ENCODE results near the gene GPC5.
"Not testable (repeated sequence)": the region's sequence is repeated elsewhere in the genome, so short reads cannot be mapped to it uniquely, and the experiment has no call there.

Gene GPC5

GRCh38 chr13:91792054-91792453 lies 393.6 kb downstream of the GPC5 start:
- Histone ChIP-seq H4K91ac (ENCODE audit: low read length) (no peak overlapping the region), H2BK15ac (ENCODE audit: low read depth, poor library complexity, severe bottlenecking) (no peak overlapping the region), H3K4ac (ENCODE audit: low read depth in 1 of 2, low read length in 2 of 2) (no peak overlapping the region), H3K79me1 (replicated peaks; ENCODE audit: low read length, poor library complexity, severe bottlenecking) (no peaks in the 10 kb centered on the region), H3K27ac (ENCODE audit: low read length, poor library complexity, severe bottlenecking) (no peak overlapping the region), H3K23ac (ENCODE audit: low read length in 2 of 2) (no peak overlapping the region), H2BK120ac (ENCODE audit: low read depth, low read length) (no peak overlapping the region), H3K4me3 (ENCODE audit: insufficient read depth in 1 of 2, low read depth in 1 of 2, low read length in 2 of 2) (no peak overlapping the region), H3K9me3 (ENCODE audit: control insufficient read depth, low read length) (no peaks in the 10 kb centered on the region), H3K4me1 (ENCODE audit: control insufficient read depth, insufficient read depth, low read depth, low read length) (no peaks in the 10 kb centered on the region), H3K36me3 (ENCODE audit: control insufficient read depth in 1 of 2, insufficient read depth in 2 of 2, low read depth in 1 of 2, low read length in 2 of 2) (no peaks in the 10 kb centered on the region), H2BK5ac (ENCODE audit: low read depth, low read length, poor library complexity, severe bottlenecking) (no peak overlapping the region), H3K4me2 (ENCODE audit: low read length, poor library complexity, severe bottlenecking) (no peak overlapping the region), H3K18ac (ENCODE audit: low read depth in 1 of 2, low read length in 2 of 2) (no peak overlapping the region), H2BK12ac (ENCODE audit: low read length in 2 of 2) (no peak overlapping the region), H3K9ac (ENCODE audit: low read length) (no peak overlapping the region), H2AK5ac (ENCODE audit: low read length, severe bottlenecking) (no peak overlapping the region), H4K8ac (ENCODE audit: low read length) (no peak overlapping the region), H3K14ac (ENCODE audit: low read length in 2 of 2) (no peak overlapping the region), H2AFZ (ENCODE audit: low read depth, low read length) (no peak overlapping the region), H3K27me3 (ENCODE audit: control insufficient read depth in 1 of 2, insufficient read depth in 1 of 2, low read length in 2 of 2) (no peaks in the 10 kb centered on the region)
- DNase-seq = no peak
- no CpG with 5 or more reads among the region's 1 CpG for WGBS

- Histone ChIP-seq H2AFZ (ENCODE audit: low read depth, low read length) (no peak overlapping the region), H3K36me3 (ENCODE audit: control insufficient read depth in 1 of 2, insufficient read depth in 2 of 2, low read depth in 1 of 2, low read length in 2 of 2) (no peaks in the 10 kb centered on the region), H3K18ac (ENCODE audit: low read depth in 1 of 2, low read length in 2 of 2) (no peak overlapping the region), H3K4ac (ENCODE audit: low read depth in 1 of 2, low read length in 2 of 2) (no peak overlapping the region), H3K14ac (ENCODE audit: low read length in 2 of 2) (no peak overlapping the region), H2BK12ac (ENCODE audit: low read length in 2 of 2) (no peak overlapping the region), H3K4me1 (ENCODE audit: control insufficient read depth, insufficient read depth, low read depth, low read length) (no peaks in the 10 kb centered on the region), H4K91ac (ENCODE audit: low read length) (no peak overlapping the region), H3K4me3 (ENCODE audit: insufficient read depth in 1 of 2, low read depth in 1 of 2, low read length in 2 of 2) (no peak overlapping the region), H2BK120ac (ENCODE audit: low read depth, low read length) (no peak overlapping the region), H2BK15ac (ENCODE audit: low read depth, poor library complexity, severe bottlenecking) (no peak overlapping the region), H3K9ac (ENCODE audit: low read length) (no peak overlapping the region), H3K9me3 (ENCODE audit: control insufficient read depth, low read length) (no peaks in the 10 kb centered on the region), H3K23ac (ENCODE audit: low read length in 2 of 2) (no peak overlapping the region), H3K4me2 (ENCODE audit: low read length, poor library complexity, severe bottlenecking) (no peak overlapping the region), H4K8ac (ENCODE audit: low read length) (no peak overlapping the region), H3K27ac (ENCODE audit: low read length, poor library complexity, severe bottlenecking) (no peak overlapping the region), H2BK5ac (ENCODE audit: low read depth, low read length, poor library complexity, severe bottlenecking) (no peak overlapping the region), H3K79me1 (replicated peaks; ENCODE audit: low read length, poor library complexity, severe bottlenecking) (no peaks in the 10 kb centered on the region), H3K27me3 (ENCODE audit: control insufficient read depth in 1 of 2, insufficient read depth in 1 of 2, low read length in 2 of 2) (no peaks in the 10 kb centered on the region), H2AK5ac (ENCODE audit: low read length, severe bottlenecking) (no peak overlapping the region)
- no peak for DNase-seq
- 44% methylated on average over 11 of the region's 11 CpGs for WGBS
Measured at GRCh38 chr13:91797567-91797966, 399.1 kb downstream of the GPC5 start.

GRCh38 chr13:91798338-91798737 lies 399.9 kb downstream of the GPC5 start:
- not testable (repeated sequence) for H2AFZ ChIP-seq (ENCODE audit: low read depth, low read length); H3K9ac ChIP-seq (ENCODE audit: low read length); H3K36me3 ChIP-seq (ENCODE audit: control insufficient read depth in 1 of 2, insufficient read depth in 2 of 2, low read depth in 1 of 2, low read length in 2 of 2); H3K4ac ChIP-seq (ENCODE audit: low read depth in 1 of 2, low read length in 2 of 2); H3K27ac ChIP-seq (ENCODE audit: low read length, poor library complexity, severe bottlenecking); H4K8ac ChIP-seq (ENCODE audit: low read length); H4K91ac ChIP-seq (ENCODE audit: low read length); H3K4me2 ChIP-seq (ENCODE audit: low read length, poor library complexity, severe bottlenecking); H3K79me1 ChIP-seq (replicated peaks; ENCODE audit: low read length, poor library complexity, severe bottlenecking); H2AK5ac ChIP-seq (ENCODE audit: low read length, severe bottlenecking); H3K18ac ChIP-seq (ENCODE audit: low read depth in 1 of 2, low read length in 2 of 2); H2BK5ac ChIP-seq (ENCODE audit: low read depth, low read length, poor library complexity, severe bottlenecking); H3K4me3 ChIP-seq (ENCODE audit: insufficient read depth in 1 of 2, low read depth in 1 of 2, low read length in 2 of 2); H3K4me1 ChIP-seq (ENCODE audit: control insufficient read depth, insufficient read depth, low read depth, low read length); H2BK15ac ChIP-seq (ENCODE audit: low read depth, poor library complexity, severe bottlenecking); DNase-seq; H3K27me3 ChIP-seq (ENCODE audit: control insufficient read depth in 1 of 2, insufficient read depth in 1 of 2, low read length in 2 of 2); H2BK120ac ChIP-seq (ENCODE audit: low read depth, low read length); H3K14ac ChIP-seq (ENCODE audit: low read length in 2 of 2); H3K9me3 ChIP-seq (ENCODE audit: control insufficient read depth, low read length); H2BK12ac ChIP-seq (ENCODE audit: low read length in 2 of 2); H3K23ac ChIP-seq (ENCODE audit: low read length in 2 of 2)
- 90% methylated on average over 3 of the region's 3 CpGs for WGBS

GRCh38 chr13:91801772-91802171 lies 403.4 kb downstream of the GPC5 start:
- H2AFZ ChIP-seq (ENCODE audit: low read depth, low read length); H2AK5ac ChIP-seq (ENCODE audit: low read length, severe bottlenecking); H3K4me1 ChIP-seq (ENCODE audit: control insufficient read depth, insufficient read depth, low read depth, low read length); H4K8ac ChIP-seq (ENCODE audit: low read length); H2BK120ac ChIP-seq (ENCODE audit: low read depth, low read length); H3K27ac ChIP-seq (ENCODE audit: low read length, poor library complexity, severe bottlenecking); H3K36me3 ChIP-seq (ENCODE audit: control insufficient read depth in 1 of 2, insufficient read depth in 2 of 2, low read depth in 1 of 2, low read length in 2 of 2); H3K18ac ChIP-seq (ENCODE audit: low read depth in 1 of 2, low read length in 2 of 2); H3K9me3 ChIP-seq (ENCODE audit: control insufficient read depth, low read length); H3K9ac ChIP-seq (ENCODE audit: low read length); H3K4ac ChIP-seq (ENCODE audit: low read depth in 1 of 2, low read length in 2 of 2); H3K23ac ChIP-seq (ENCODE audit: low read length in 2 of 2); H3K27me3 ChIP-seq (ENCODE audit: control insufficient read depth in 1 of 2, insufficient read depth in 1 of 2, low read length in 2 of 2); H3K79me1 ChIP-seq (replicated peaks; ENCODE audit: low read length, poor library complexity, severe bottlenecking); H3K4me3 ChIP-seq (ENCODE audit: insufficient read depth in 1 of 2, low read depth in 1 of 2, low read length in 2 of 2); H3K14ac ChIP-seq (ENCODE audit: low read length in 2 of 2); H4K91ac ChIP-seq (ENCODE audit: low read length); H2BK5ac ChIP-seq (ENCODE audit: low read depth, low read length, poor library complexity, severe bottlenecking); H2BK15ac ChIP-seq (ENCODE audit: low read depth, poor library complexity, severe bottlenecking); H3K4me2 ChIP-seq (ENCODE audit: low read length, poor library complexity, severe bottlenecking); H2BK12ac ChIP-seq (ENCODE audit: low read length in 2 of 2); DNase-seq: not testable (repeated sequence)
- 95% methylated on average over 2 of the region's 3 CpGs for WGBS
